Measurements from ENCODE around the gene BCL11A.

BCL11A gene

GRCh38 chr2:60544062-60544461, 9.4 kb downstream of the BCL11A start:
- DNase-seq = no peak

- no peak for DNase-seq
These were observed 12.3 kb downstream of the BCL11A start for GRCh38 chr2:60541056-60541651.

- peak; percentile 39 for DNase-seq
These were observed 13.4 kb downstream of the BCL11A start for GRCh38 chr2:60540074-60540473.

GRCh38 chr2:60539140-60539539, 14.3 kb downstream of the BCL11A start:
- no peak for DNase-seq

GRCh38 chr2:60538101-60538500, 15.4 kb downstream of the BCL11A start:
- DNase-seq = no peak

GRCh38 chr2:60536746-60537145, 16.7 kb downstream of the BCL11A start:
- DNase-seq = no peak

- no peak for DNase-seq
These were observed 17.7 kb downstream of the BCL11A start for GRCh38 chr2:60535685-60536312.

GRCh38 chr2:60534892-60535684, 18.4 kb downstream of the BCL11A start:
- DNase-seq = no peak

GRCh38 chr2:60534052-60534685, 19.3 kb downstream of the BCL11A start:
- no peak for DNase-seq

- peak; percentile 51 for DNase-seq
These were observed 20.1 kb downstream of the BCL11A start for GRCh38 chr2:60533101-60534051.

GRCh38 chr2:60532421-60532820, 21.0 kb downstream of the BCL11A start:
- DNase-seq = no peak

- no peak for DNase-seq
These were observed 21.7 kb downstream of the BCL11A start for GRCh38 chr2:60531701-60532133.

- peak; percentile 75 for DNase-seq
These were observed 22.7 kb downstream of the BCL11A start for GRCh38 chr2:60530660-60531281.

- DNase-seq = no peak
These were observed 23.4 kb downstream of the BCL11A start for GRCh38 chr2:60529785-60530627.

- DNase-seq = no peak
These were observed 24.2 kb downstream of the BCL11A start for GRCh38 chr2:60529136-60529784.

GRCh38 chr2:60528281-60529020, 25.0 kb downstream of the BCL11A start:
- DNase-seq = no peak

- no peak for DNase-seq
These were observed 25.7 kb downstream of the BCL11A start for GRCh38 chr2:60527762-60528161.

GRCh38 chr2:60526623-60527022, 26.8 kb downstream of the BCL11A start:
- no peak for DNase-seq

GRCh38 chr2:60525899-60526298, 27.6 kb downstream of the BCL11A start:
- DNase-seq = no peak

- no peak for DNase-seq
These were observed 28.6 kb downstream of the BCL11A start for GRCh38 chr2:60524874-60525273.

Data from NCI-H1694 (cell line).